WTC11 (cell line): ENCODE results near the gene DBET. TPM values are rescaled to one million over a fixed set of nuclear protein-coding genes. Genes with fewer than 3 reads are reported as not detected.
"Not testable (repeated sequence)": the region's sequence is repeated elsewhere in the genome, so short reads cannot be mapped to it uniquely, and the experiment has no call there.

Experiments used
- ATAC-seq: fragments of 200-7000 bp; cut with Tn5 transposase; 2 replicates; pipeline ENCODE4 v1.10.0; 2021; ENCODE audit warnings: mild to moderate bottlenecking, moderate library complexity
- CTCF ChIA-PET: fragments of 300-600 bp; sonication (Branson Sonifier 250); formaldehyde crosslinking; loops from one replicate; lab custom pipeline; 2021; ENCODE audit warnings: antibody characterized with exemption; lab: Charles Lee
- POLR2A ChIA-PET: fragments of 350-600 bp; sonication (Branson Sonifier 250); formaldehyde crosslinking; loops from one replicate; lab custom pipeline; 2021; ENCODE audit warnings: antibody characterized with exemption; lab: Charles Lee
- DNase-seq: peaks from one replicate; pipeline ENCODE4 v3.0.0; 2021; ENCODE audit warnings: low spot score
- H3K27ac Mint-ChIP-seq: 2 replicates; pipeline ENCODE4 v1.8.0; 2021; ENCODE audit warnings: mixed read lengths
- H3K27me3 Mint-ChIP-seq: 2 replicates; pipeline ENCODE4 v1.8.0; 2021; ENCODE audit warnings: low read depth, mild to moderate bottlenecking, moderate library complexity, mixed read lengths
- H3K36me3 Mint-ChIP-seq: 2 replicates; pipeline ENCODE4 v1.8.0; 2021; ENCODE audit warnings: mixed read lengths
- H3K4me1 Mint-ChIP-seq: 2 replicates; pipeline ENCODE4 v1.8.0; 2022; ENCODE audit warnings: mixed read lengths
- H3K4me3 Mint-ChIP-seq: 2 replicates; pipeline ENCODE4 v1.8.0; 2021; ENCODE audit warnings: mild to moderate bottlenecking, moderate library complexity, mixed read lengths
- H3K9me3 Mint-ChIP-seq: 2 replicates; pipeline ENCODE4 v1.8.0; 2021; ENCODE audit warnings: mixed read lengths
- total RNA-seq: library from RNA; stranded (reverse); gene quantifications from 3 replicates; pipeline ENCODE4 v1.2.3, GENCODE V29; 2021

DBET gene
- total RNA-seq, 1 experiment from 2014 or later: 0.24 TPM

DNA sequence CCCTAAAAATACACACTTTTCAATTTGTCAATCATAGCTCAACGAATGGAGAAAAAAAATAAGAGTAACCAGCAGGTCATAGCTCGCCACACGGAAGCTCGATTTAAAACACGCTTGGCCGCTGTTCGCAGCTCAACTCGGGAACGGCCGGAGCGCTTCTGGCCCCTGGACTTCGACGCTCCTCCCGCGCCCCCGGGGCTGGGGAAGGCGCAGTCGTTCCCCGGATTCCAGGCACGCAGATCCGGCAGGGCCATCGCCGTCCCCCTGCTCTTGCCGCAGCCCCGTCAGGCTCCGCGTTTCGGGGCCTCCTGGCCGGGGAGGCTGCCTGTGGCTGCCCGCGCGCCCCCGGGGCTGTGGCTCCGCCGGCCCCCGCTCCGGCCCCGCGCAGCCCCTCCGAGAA is 23.4 kb upstream of the DBET start:
- DNase-seq, ATAC-seq, H3K4me1 Mint-ChIP-seq, H3K27ac Mint-ChIP-seq, H3K36me3 Mint-ChIP-seq, H3K4me3 Mint-ChIP-seq, CTCF ChIA-PET, H3K9me3 Mint-ChIP-seq, POLR2A ChIA-PET: not testable (repeated sequence)
- peaks cover 47% of the 10 kb centered on the region for H3K27me3 Mint-ChIP-seq

GRCh38 chr4:190047627-190048026 is 16.7 kb upstream of the DBET start:
- CTCF ChIA-PET, ATAC-seq: not testable (repeated sequence)

GRCh38 chr4:190049378-190050239 is 14.7 kb upstream of the DBET start:
- H3K36me3 Mint-ChIP-seq, H3K4me1 Mint-ChIP-seq, DNase-seq, H3K9me3 Mint-ChIP-seq, H3K27ac Mint-ChIP-seq, H3K27me3 Mint-ChIP-seq, H3K4me3 Mint-ChIP-seq, POLR2A ChIA-PET, ATAC-seq, CTCF ChIA-PET: not testable (repeated sequence)

More at GRCh38 chr4:190047627-190048026, 16.7 kb upstream of the DBET start:
- H3K4me3 Mint-ChIP-seq, H3K36me3 Mint-ChIP-seq, DNase-seq, H3K4me1 Mint-ChIP-seq, H3K9me3 Mint-ChIP-seq, H3K27ac Mint-ChIP-seq, H3K27me3 Mint-ChIP-seq, POLR2A ChIA-PET: not testable (repeated sequence)

GRCh38 chr4:190058997-190059396 is 5.3 kb upstream of the DBET start:
- CTCF ChIA-PET, H3K27ac Mint-ChIP-seq, H3K9me3 Mint-ChIP-seq, ATAC-seq, H3K4me1 Mint-ChIP-seq, H3K4me3 Mint-ChIP-seq, H3K27me3 Mint-ChIP-seq, DNase-seq, H3K36me3 Mint-ChIP-seq, POLR2A ChIA-PET: not testable (repeated sequence)

- ATAC-seq, H3K9me3 Mint-ChIP-seq, DNase-seq, CTCF ChIA-PET, H3K27ac Mint-ChIP-seq, H3K36me3 Mint-ChIP-seq, H3K4me1 Mint-ChIP-seq, H3K4me3 Mint-ChIP-seq, POLR2A ChIA-PET: not testable (repeated sequence)
- peaks cover 17% of the 10 kb centered on the region for H3K27me3 Mint-ChIP-seq
Observed at GRCh38 chr4:190064805-190065204, 503 bp downstream of the DBET start.

GRCh38 chr4:190068351-190068750 is 4.0 kb downstream of the DBET start:
- H3K36me3 Mint-ChIP-seq, H3K4me3 Mint-ChIP-seq, H3K4me1 Mint-ChIP-seq, DNase-seq, H3K9me3 Mint-ChIP-seq, H3K27ac Mint-ChIP-seq, ATAC-seq, CTCF ChIA-PET, POLR2A ChIA-PET: not testable (repeated sequence)
- peaks cover 12% of the 10 kb centered on the region for H3K27me3 Mint-ChIP-seq

GRCh38 chr4:190093052-190093451 is 28.8 kb downstream of the DBET start:
- H3K4me1 Mint-ChIP-seq, POLR2A ChIA-PET, H3K36me3 Mint-ChIP-seq, H3K27ac Mint-ChIP-seq, CTCF ChIA-PET, H3K4me3 Mint-ChIP-seq, H3K9me3 Mint-ChIP-seq, ATAC-seq, DNase-seq, H3K27me3 Mint-ChIP-seq: not testable (repeated sequence)

DNA sequence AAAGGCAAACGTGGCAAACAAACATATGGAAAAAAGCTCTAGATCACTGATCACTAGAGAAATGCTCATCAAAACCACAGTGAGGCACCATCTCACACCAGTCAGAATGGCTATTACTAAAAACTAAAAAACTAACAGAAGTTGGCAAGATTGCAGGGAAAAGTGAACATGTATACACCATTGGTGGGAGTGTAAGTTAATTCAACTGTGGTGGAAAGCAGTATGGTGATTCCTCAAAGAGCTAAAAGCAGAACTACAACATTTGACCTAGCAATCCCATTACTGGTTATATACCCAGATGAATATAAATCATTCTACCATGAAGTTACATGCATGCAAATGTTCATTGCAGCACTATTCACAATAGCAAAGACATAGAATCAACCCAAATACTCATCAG is 29.7 kb downstream of the DBET start:
- CTCF ChIA-PET, H3K27me3 Mint-ChIP-seq, H3K4me1 Mint-ChIP-seq, ATAC-seq, H3K36me3 Mint-ChIP-seq, DNase-seq, H3K27ac Mint-ChIP-seq, H3K4me3 Mint-ChIP-seq, POLR2A ChIA-PET, H3K9me3 Mint-ChIP-seq: not testable (repeated sequence)

GRCh38 chr4:190095335-190095734 is 31.0 kb downstream of the DBET start:
- POLR2A ChIA-PET, DNase-seq, H3K4me1 Mint-ChIP-seq, H3K36me3 Mint-ChIP-seq, H3K9me3 Mint-ChIP-seq, H3K27me3 Mint-ChIP-seq, H3K27ac Mint-ChIP-seq, ATAC-seq, H3K4me3 Mint-ChIP-seq, CTCF ChIA-PET: not testable (repeated sequence)

- H3K27me3 Mint-ChIP-seq, ATAC-seq, DNase-seq, H3K4me3 Mint-ChIP-seq, H3K36me3 Mint-ChIP-seq, H3K4me1 Mint-ChIP-seq, H3K27ac Mint-ChIP-seq, CTCF ChIA-PET, POLR2A ChIA-PET, H3K9me3 Mint-ChIP-seq: not testable (repeated sequence)
Observed at GRCh38 chr4:190099605-190100004, 35.3 kb downstream of the DBET start.

- H3K9me3 Mint-ChIP-seq, H3K4me1 Mint-ChIP-seq, H3K4me3 Mint-ChIP-seq, ATAC-seq, CTCF ChIA-PET, H3K36me3 Mint-ChIP-seq, H3K27ac Mint-ChIP-seq, POLR2A ChIA-PET, DNase-seq, H3K27me3 Mint-ChIP-seq: not testable (repeated sequence)
Observed at GRCh38 chr4:190101525-190101924, 37.2 kb downstream of the DBET start.

GRCh38 chr4:190106191-190106590 is 41.9 kb downstream of the DBET start:
- CTCF ChIA-PET, H3K27ac Mint-ChIP-seq, POLR2A ChIA-PET, ATAC-seq, H3K9me3 Mint-ChIP-seq, DNase-seq, H3K36me3 Mint-ChIP-seq, H3K27me3 Mint-ChIP-seq, H3K4me1 Mint-ChIP-seq, H3K4me3 Mint-ChIP-seq: not testable (repeated sequence)
